Erythroblast (primary cell): Measurements from ENCODE around the gene CRCP.

Source experiments
- GATA1 ChIP-seq: IDR thresholded peaks from 2 replicates; pipeline ENCODE4 v1.6.1; 2011; ENCODE audit warnings: low read depth, mild to moderate bottlenecking, control low read depth, low read length, moderate library complexity
- POLR2A ChIP-seq: IDR thresholded peaks from 2 replicates; pipeline ENCODE4 v1.6.1; 2011; ENCODE audit warnings: mild to moderate bottlenecking, low read length

DNA sequence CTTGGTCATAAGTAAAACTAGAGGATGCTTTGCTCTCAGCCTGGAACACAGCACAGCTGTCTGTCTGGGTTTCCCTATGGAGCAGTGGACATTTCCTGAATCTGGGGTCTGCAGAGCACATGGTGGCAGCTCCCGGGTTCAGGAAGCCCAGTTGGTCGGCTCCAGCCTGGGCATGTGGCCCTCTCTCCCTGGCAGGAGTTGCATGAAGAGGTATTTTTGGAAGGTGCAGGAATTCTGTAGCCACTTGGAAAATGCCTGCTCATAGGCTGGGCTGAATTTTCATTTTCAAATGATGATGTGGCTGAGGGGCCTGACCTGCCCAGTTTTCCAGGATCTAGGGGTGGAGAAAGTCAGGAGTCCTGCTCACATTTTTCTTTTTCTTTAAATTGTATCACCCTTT is 83.8 kb downstream of the CRCP start:
- TF ChIP-seq POLR2A = no peak
- no peak for TF ChIP-seq GATA1
